NCI-H82 treated with DMSO at 0.1 percent for 48 hours (cell line): ENCODE measurements around the gene PI4K2A.
A peak's percentile ranks its signal among the peaks of the same experiment; 100 is the strongest.
"Not testable (repeated sequence)": the region's sequence is repeated elsewhere in the genome, so short reads cannot be mapped to it uniquely, and the experiment has no call there.

Experiments
- DNase-seq: peaks from one replicate; lab custom pipeline; 2025; ENCODE audit not compliant: unreplicated experiment; lab: John Stamatoyannopoulos, UW

The PI4K2A gene

GRCh38 chr10:97631098-97631497, 9.4 kb upstream of the PI4K2A start:
- DNase-seq = no peak

DNA sequence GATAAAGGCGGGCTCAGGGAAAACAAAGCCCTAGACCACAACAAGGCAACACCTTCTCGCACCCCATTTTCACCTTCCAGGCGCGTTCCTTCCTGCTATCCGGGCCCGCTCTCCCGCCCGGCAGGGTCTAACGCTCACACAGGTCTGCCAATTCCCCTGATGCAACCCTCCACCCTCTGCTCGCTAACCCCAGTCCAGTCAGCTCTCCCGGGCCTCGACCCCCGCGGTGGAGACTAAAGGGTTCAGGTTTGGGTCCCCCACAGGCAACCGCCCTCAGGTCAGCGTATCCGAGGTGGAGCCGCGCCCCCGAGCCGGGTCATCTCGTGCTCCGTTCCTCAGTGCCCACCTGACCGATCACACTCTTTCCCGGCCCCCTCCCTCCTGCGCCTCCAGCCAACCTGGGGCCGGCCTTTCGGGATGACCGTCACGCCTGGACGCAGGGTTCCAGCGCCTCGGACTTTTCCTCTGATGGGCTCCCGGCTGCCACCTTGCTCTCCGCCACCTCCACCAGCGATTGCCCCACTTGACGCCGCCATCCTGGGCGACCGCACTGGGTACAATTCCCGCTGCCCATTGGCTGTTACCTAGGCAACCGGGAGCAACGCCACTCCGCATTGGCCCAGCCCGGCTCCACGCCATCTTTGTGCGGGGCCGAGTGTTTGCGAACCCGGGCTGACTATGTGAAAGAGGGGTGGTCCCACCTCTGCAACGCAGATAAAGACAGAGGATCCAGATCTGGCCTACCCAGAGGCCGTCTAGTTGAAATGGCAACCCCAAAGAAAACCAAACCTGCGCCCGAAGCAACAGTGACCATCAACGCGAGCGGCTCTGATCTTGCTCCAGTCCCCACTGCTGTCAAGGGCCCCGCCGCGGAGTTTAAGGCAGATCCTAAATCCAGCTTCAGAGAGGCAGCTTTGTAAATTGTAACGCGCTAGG, 7.3 kb upstream of the PI4K2A start, which contains the start of gene MORN4:
MORN4 (minus strand) TSS at position 552 of the 936 bp plus-strand sequence. CDS start 13,847 bp downstream, outside the sequence.
- DNase-seq = peak; percentile 66

DNA sequence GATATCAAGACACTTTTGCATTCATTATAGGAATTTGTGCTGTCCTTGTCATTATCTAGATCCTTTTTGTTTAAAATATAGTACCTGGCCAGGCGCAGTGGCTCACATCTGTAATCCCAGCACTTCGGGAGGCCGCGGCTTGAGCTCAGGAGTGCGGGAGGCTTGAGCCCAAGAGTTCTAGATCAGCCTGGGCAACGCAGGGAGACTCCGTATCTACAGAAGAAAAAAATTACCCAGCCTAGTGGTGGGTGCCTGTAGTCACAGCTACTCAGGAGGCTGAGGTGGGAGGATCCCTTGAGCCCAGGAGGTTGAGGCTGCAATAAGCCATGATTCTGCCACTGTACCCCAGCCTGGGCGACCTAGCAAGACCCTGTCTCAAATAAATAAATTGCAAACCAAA, 6.5 kb upstream of the PI4K2A start:
- DNase-seq = no peak

- DNase-seq = no peak
Observed at GRCh38 chr10:97635577-97635976, 4.9 kb upstream of the PI4K2A start.

- not testable (repeated sequence) for DNase-seq
Observed at GRCh38 chr10:97639090-97639489, 1.4 kb upstream of the PI4K2A start.

DNA sequence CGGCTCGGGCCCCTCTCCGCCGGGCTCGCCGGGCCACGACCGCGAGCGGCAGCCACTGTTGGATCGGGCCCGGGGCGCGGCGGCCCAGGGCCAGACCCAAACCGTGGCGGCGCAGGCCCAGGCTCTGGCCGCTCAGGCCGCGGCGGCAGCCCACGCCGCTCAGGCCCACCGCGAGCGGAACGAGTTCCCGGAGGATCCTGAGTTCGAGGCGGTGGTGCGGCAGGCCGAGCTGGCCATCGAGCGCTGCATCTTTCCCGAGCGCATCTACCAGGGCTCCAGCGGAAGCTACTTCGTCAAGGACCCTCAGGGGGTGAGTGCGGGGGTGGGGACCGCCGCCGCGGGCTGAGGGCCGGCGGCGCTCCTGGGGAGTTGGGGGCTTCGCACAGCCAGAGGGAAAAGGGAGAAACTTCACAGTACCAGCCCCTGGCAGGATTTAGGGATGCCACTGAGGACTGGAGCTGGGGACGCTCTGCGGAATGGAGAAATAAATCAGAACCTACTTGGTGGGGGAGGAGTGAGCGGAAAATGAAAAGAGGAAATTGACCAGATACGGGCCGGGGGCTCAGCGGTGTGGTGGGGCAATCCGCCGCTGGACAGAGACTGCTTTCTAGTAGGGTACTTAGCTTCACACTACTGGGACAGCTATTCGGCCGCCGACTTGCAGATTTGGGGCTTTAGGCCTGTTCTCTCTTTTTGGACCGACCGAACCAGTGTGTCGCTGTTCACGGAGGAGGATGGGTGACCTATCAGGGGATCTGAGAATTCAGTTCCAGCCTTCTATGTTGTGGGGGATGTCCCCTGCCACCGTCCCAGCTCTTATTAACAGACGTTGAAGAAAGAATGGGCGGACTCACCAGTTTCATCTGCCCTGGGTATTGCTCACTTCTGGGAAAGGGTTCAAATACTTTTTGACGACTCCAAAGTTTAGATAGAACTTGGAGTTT, 669 bp downstream of the PI4K2A start:
- no peak for DNase-seq

GRCh38 chr10:97642471-97643159, 2.1 kb downstream of the PI4K2A start:
- not testable (repeated sequence) for DNase-seq

- no peak for DNase-seq
Observed at GRCh38 chr10:97643441-97643985, 3.0 kb downstream of the PI4K2A start.

GRCh38 chr10:97644936-97645335, 4.5 kb downstream of the PI4K2A start:
- no peak for DNase-seq

GRCh38 chr10:97647556-97647955, 7.1 kb downstream of the PI4K2A start:
- no peak for DNase-seq

DNA sequence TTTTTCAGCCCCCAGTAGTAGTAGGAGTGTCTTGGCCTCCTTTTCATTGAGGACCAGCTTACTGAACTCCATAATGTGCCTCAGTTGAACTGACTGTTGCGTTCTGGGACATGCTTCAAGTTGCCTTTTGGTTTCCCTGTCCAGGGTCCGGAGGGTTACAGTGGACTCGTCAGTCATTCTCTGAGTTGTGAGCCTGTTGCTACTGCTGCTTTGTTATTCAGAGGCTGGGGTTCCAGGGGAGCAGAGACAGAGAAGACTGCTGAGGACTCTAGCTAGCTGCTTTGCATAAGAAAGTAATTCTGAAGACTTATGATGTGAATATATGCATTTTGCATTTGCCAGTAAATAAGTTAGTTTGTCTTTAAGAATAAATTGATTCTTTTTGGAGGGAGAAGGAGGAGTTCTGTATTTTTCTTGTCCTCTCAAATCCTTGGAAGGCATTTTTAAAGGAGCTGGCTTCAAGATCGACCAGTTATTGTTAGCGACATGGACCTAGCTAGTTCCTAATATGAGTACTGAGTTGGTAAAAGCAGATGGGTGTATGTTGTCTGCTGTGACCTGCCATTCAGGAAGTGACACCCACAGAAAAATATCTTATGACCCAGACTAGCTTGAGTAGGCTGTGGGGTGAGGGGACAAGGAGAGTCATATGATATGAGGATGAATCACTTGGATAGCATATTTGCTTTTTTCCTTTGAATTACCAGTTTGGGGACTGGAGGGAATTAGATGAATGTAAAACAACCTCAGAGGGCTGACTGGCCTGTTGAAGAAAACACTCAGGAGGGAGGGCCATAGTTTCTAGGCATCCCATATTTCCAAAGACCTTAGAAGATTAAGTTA, 8.3 kb downstream of the PI4K2A start:
- no peak for DNase-seq

DNA sequence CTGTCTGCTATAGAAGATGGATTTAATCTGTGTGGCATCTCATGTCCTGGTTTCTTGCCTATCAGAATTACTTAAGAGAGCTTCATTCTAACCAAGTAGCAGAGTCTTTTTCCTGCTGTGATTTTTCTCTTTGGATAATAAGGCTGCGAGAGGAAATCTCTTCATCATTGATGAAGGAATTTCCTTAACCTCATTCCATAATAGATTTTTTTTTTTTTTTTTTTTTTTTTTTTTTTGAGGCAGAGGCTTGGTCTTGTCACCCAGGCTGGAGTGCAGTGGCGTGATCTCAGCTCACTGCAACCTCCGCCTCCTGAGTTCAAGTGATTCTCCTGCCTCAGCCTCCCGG, 8.9 kb downstream of the PI4K2A start:
- DNase-seq = not testable (repeated sequence)

- no peak for DNase-seq
Observed at GRCh38 chr10:97650726-97651125, 10.3 kb downstream of the PI4K2A start.

DNA sequence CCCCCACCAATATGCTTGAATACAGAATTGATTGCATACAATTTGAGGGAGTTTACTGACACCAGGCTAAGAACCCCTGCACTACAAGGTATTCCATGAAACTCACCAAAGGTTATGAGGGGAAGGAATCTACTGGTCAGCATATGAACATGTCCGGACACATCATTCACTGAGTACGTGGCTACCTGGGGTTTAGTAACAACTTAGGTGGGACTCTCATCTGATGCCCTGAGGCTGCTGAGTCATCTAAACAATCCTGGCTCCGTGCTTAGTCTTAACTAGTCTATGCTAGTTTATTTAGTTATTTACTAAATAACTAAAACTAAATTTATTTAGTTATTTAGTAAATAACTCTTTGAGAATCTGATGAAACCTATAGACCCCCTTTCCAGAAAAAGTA, 11.3 kb downstream of the PI4K2A start:
- no peak for DNase-seq

DNA sequence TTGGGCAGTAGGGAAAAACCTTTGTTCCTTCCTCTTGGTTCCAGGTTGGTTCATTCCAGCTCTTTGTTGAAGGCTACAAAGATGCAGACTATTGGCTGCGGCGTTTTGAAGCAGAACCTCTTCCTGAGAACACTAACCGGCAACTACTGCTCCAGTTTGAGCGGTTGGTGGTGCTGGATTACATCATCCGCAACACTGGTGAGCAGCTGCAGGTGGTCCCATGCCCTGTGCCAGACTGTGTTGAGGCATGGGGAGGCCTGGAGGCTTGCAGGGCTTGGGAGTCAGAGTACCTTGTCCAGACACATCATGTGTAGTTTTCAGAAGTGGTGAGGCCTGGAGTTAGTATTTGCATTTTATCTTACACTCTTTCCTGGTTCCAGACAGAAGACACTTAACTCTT, 16.3 kb downstream of the PI4K2A start:
- DNase-seq = no peak

DNA sequence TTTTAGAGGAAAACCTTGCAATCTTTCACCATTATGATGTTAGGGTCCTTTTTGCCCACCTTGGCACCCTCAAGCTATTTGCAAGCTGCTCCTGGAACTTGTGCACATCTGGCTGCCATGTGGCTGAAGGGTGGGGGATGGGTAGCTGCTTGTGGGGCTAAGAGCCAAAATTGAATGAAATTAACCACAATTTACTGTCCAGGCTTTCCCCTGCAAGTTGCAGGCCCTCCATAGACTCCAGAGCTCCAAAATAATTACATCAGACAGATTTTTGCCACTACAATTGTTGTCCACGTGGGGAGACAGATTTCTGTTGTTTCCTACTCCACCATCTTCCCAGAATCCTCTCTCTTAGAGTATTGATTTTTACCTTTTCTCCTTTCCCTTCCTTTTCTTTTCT, 19.1 kb downstream of the PI4K2A start:
- no peak for DNase-seq

GRCh38 chr10:97664282-97664850, 23.9 kb downstream of the PI4K2A start:
- no peak for DNase-seq

GRCh38 chr10:97666992-97667391, 26.5 kb downstream of the PI4K2A start:
- no peak for DNase-seq

GRCh38 chr10:97667463-97667862, 27.0 kb downstream of the PI4K2A start:
- no peak for DNase-seq

- DNase-seq = no peak
Observed at GRCh38 chr10:97669571-97669970, 29.1 kb downstream of the PI4K2A start.
